GM20431 (cell line): Measurements from ENCODE around the gene CFAP61.

Source experiments
- in situ Hi-C: fragments of 300-500 bp; cut with MseI, MboI; formaldehyde crosslinking; loops from one replicate; pipeline ENCODE4 v1.15.0; 2020; ENCODE audit warnings: low sequenced_read_pairs; ENCODE audit not compliant: unreplicated experiment

CFAP61 gene

DNA sequence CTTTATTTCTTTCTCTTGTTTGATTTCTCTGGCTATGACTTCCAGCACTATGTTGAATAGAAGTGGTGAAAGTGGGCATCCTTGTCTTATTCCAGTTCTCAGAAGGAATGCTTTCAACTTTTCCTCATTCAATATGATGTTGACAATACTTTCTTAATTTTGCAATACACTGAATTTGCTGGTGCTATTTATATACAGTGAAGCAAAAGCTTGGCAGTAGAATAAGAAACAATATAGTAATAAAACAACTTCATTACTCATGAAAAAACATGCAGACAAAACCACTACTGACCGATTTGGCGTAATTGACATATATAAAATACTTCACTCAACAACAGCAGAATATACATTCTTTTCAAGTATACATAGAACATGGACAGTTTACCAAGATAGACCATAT, 96.4 kb downstream of the CFAP61 start:
- in situ Hi-C loops = no loop called here

DNA sequence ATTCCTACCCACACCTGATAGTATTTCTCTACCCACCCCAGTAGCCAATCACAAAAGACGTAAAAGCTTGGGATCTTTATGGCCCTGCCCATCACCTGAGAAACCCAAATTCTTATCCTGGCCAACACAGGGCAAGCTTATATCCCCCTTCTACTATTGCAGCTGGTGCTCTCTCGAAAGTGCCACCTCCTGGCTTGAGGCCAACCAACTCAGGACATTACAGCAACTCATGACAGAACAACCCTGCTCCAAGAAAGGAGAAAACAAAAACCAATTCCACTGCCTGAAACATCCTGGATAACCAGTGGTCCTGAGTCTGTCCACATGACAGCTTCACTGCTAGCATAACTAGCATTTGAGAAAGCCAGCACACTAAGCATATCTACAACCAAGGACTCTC, 97.9 kb downstream of the CFAP61 start:
- in situ Hi-C loops = no loop called here

- in situ Hi-C loops = no loop called here
Observed at GRCh38 chr20:20160520-20160919, 108.2 kb downstream of the CFAP61 start.

GRCh38 chr20:20161611-20162010, 109.3 kb downstream of the CFAP61 start:
- in situ Hi-C loops = no loop called here

- in situ Hi-C loops = no loop called here
Observed at GRCh38 chr20:20167698-20168097, 115.4 kb downstream of the CFAP61 start.

GRCh38 chr20:20173254-20173653, 120.9 kb downstream of the CFAP61 start:
- in situ Hi-C loops = no loop called here

DNA sequence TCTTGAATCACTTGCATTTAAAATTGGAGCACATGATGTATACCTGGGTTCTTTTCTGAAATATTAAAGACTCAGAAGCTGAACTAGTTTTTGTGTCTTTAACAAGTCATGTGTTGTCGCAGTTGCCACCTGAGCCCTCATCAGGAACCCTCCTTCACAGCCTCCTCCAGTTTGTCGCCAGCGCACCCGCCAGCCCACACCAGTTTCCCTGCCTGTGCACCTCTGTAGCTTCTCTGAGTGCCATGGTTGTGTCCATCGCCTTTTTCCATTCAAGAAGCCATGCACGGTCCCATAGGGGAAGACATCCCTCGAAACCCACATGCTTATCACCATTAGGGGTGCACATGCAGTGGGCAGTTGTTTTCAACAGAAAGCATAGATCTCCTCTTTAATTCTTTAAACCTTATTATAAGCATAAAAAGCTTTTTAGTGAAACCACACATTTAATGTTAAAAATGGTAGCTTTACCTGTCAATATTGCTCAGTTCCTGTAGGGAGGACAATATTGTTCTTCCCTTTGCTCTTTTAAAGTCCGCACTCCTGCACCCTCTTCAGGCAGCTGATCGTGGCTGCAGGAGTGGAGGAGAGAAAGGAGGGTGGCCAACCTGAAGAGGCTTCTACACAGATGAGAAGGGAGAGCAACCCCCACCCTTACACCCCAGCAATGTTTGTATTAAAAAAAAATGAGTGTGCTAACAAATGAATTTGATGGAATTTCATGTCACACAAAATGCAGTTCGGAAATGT, 121.9 kb downstream of the CFAP61 start:
- in situ Hi-C loops = no loop called here

DNA sequence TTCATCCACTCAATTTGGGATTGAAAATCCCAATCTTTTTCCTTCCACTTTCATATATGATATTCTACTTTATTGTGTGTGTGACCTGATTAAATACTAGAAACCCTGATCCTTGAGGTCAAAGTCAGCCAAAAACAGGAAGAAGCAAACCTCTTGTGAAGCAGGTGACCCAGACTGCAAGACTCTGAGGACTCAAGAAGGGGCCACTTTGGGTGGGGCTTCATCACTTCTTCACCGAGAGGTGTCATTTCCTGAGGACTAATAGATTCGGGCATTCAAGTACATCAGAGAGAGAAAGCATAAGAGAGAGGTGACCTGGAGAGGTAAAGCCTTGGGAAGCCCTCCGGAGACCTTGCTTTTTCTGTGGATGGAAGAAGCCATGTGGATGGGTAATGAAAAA, 129.0 kb downstream of the CFAP61 start:
- in situ Hi-C loops = loop anchor here (25.0 kb wide), 1 partner anchor 406 kb away; no protein-coding TSS in a partner anchor

- in situ Hi-C loops = loop anchor here (25.0 kb wide), 1 partner anchor 403 kb away; no protein-coding TSS in a partner anchor
Observed at GRCh38 chr20:20184149-20184548, 131.8 kb downstream of the CFAP61 start.

- in situ Hi-C loops = loop anchor here (25.0 kb wide), 1 partner anchor 403 kb away; no protein-coding TSS in a partner anchor
Observed at GRCh38 chr20:20184706-20185105, 132.4 kb downstream of the CFAP61 start.

GRCh38 chr20:20188647-20189046, 136.3 kb downstream of the CFAP61 start:
- in situ Hi-C loops = loop anchor here (25.0 kb wide), 1 partner anchor 399 kb away; no protein-coding TSS in a partner anchor

- in situ Hi-C loops = loop anchor here (25.0 kb wide), 1 partner anchor 395 kb away; no protein-coding TSS in a partner anchor
Observed at GRCh38 chr20:20192366-20192765, 140.0 kb downstream of the CFAP61 start.

DNA sequence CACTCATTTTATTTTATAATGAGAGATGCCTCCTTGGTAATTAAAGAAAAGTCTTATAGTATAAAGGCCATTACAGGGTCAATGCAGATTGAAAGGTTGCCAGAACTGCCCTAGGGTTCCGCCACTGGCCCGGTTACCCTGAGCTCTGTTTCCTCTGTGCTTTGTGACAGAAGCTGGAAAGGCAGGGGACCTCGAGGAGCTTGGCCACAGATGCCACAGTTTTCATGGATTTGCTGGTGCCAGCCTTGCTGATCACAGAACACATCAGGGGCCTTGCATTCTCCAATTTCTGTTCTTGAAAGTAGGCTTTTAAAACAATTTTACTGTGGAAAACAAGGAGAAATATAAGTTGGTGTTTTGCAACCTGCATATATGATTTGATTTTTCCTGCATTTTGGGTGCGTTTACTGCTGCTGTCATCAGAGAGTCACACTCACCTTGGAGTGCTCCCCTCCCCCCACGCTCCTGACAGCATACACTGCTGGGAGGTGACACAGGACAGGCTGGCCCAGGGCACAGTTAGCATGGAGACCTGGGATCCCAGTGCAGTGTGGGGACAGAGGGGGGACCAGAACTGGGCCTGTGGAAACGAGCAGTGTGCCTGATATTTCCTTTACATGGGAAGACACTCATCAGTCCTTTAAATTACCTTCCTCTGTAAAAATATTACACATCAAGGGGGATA, 142.8 kb downstream of the CFAP61 start:
- in situ Hi-C loops = loop anchor here (25.0 kb wide), 1 partner anchor 392 kb away; no protein-coding TSS in a partner anchor

- in situ Hi-C loops = loop anchor here (25.0 kb wide), 1 partner anchor 391 kb away; no protein-coding TSS in a partner anchor
Observed at GRCh38 chr20:20196610-20197009, 144.3 kb downstream of the CFAP61 start.

GRCh38 chr20:20198011-20198410, 145.7 kb downstream of the CFAP61 start:
- in situ Hi-C loops = loop anchor here (25.0 kb wide), 1 partner anchor 389 kb away; no protein-coding TSS in a partner anchor

DNA sequence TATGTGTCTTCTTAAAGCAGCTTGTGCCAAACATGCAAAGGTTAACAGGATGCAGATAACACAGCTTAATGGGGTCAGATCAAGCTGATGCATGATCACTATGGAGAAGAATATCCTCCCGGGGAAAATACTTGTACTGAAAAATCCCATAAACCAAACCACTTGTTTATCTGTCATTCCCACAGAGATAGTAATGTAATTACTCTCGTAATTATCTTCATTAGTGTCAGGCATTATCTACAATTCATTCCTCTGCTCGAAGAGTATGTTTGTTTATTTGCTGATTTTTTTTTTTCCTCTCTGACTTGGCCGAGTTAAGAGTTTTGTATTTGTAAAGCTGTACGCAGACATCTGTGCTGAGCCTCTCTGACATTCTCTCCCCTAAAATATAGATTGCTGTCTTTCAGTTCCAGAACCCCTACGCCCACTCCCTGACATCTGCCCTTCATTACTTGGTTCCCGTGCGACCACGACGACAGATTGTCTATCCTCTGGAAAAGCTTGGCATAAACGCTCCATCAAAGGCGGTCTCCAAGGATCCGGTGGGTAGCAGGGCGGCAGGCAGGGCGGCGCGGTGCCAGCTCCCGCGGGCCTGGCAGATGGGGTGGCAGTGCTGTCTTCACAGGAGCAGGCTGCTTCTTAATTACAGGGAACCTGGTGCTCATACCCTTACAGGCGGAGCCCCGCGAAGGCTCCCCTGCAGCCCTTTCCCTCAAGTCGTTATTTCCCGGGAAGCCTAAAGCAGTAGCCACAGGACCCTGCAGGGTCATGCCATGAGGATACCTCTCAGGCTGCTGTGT, 147.2 kb downstream of the CFAP61 start:
- in situ Hi-C loops = loop anchor here (25.0 kb wide), 1 partner anchor 388 kb away; no protein-coding TSS in a partner anchor

DNA sequence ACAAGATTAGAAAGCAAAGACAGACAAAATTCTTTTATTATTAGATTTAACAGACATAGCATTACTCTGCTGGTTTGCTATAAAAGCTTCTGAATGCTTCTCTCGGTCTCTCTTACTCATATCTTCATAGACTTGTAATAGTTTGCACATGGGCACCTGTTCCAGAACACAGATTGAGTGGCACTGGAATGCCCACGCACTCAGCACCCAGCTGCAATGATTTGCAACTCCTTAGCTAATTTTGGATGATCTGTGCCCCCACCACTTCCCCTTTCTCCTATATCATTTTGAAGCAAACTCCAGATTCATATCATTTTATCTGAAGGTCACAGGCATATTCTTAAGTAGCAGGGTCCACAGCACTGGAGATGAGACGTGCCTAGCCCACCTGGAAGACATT, 148.8 kb downstream of the CFAP61 start:
- in situ Hi-C loops = no loop called here

DNA sequence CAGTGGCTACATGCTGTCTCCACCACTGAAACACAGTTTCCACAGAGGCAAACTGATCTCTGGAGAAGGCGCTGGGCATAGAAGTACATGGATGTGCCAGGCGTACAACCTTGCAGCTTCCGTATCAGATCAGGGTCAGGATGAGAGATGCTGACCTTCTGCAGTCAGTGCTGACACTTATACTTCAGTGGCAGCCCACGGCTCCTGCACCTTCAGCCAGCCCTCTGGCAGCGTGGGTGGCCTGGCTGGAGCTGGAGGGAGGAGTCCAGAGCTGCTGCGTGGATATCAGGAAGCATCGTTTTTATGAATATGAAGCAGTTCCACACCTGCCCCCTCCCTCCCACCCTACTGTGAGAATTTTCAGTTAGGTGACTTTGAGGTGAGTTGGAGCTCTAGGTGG, 149.3 kb downstream of the CFAP61 start:
- in situ Hi-C loops = no loop called here

- in situ Hi-C loops = no loop called here
Observed at GRCh38 chr20:20202768-20203167, 150.4 kb downstream of the CFAP61 start.

GRCh38 chr20:20203784-20204183, 151.5 kb downstream of the CFAP61 start:
- in situ Hi-C loops = no loop called here
